ENCODE data around the gene ZNF281.

ZNF281 gene

DNA sequence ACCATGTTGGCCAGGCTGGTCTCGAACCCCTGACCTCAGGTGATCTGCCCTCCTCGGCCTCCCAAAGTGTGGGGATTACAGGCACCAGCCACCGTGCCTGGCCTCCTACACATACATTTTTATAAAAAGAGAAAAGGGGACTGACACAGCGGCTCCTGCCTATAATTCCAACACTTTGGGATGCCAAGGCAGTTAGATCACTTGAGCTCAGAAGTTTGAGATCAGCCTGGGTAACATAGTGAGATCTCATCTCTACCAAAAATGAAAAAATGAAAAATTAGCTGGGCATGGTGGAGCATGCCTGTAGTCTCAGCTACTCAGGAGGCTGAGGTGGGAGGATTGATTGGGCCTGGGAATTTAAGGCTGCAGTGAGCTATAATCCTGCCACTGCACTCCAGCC lies 23.4 kb downstream of the ZNF281 start:
- no peak for DNase-seq (ENCODE audit: low spot score)

DNA sequence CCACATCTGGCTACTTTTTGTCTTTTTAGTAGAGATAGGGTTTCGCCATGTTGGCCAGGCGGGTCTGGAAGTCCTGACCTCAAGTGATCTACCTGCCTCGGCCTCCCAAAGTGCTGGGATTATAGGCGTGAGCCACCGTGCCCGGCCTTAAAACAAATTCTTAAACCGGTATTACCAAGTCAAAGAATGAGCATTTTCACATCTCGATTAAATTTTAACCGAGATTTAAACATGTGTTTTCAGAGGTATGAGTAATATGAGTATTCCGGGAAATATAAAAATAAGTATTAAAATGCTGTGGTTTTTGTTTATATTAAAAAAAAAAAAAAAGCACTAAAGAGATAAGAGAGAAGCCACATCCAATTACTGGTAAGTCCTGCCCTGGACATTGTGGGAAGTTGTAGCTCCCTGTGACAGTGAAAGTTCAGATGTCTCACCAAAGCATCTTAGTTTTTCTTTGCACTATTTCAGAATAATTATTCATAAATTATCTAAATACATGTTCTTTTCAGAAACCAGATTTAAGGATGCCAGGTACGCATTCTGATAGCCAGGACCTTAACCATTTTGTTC lies 24.9 kb downstream of the ZNF281 start:
- DNase-seq (ENCODE audit: low spot score), result no peak

DNA sequence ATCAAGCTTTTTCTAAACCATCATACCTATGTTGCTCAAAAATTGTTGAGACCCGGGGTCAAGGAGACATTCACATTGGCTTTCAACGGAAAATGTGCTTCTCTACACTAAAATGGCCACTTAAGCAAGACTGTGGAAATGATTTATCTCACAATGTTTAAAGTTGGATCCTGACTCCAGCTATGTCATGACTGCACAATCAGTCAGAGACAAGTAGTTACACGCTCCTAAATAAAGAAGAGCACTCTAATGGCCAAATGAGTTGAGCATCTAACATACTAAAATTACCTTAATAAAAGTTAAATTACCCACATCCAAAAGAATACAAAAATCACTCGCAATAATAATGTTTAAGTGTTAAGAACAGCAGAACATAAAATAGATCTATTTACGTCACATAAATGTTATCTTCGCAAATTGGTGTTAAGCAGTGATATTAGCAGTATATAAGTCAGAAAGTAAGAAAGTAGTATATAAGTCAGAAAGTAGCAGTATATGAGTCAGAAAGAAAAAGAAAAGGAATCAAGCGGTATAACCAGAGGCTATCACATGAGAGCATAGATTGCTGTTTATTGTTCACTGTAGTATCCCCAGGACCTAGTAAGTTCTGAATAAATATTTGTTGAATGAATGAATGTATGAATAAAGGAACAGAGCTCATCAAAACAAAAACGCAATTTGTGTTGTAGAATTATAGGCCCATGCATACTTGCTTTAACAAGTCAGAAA lies 28.4 kb downstream of the ZNF281 start:
- DNase-seq (ENCODE audit: low spot score), result no peak

DNA sequence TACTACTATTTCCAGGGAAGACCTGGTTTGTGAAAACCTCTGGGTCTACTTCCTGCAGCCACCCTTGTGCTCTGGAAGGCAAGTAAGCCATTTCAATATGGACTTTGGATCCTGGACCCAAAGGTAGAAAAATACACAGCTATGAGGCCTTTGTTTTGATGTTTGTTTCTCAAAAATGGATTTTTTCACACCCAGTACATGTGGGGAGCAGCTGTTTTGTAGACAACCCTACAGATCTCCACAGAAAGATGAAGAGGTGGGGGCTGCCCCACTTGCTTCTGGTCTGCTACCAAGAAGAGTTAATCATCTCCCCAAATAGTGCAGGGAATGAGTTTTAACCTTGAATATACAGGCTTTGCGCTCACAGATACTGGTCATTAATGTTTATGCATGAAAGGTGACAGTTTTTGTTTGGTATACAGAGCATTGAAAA lies 29.2 kb downstream of the ZNF281 start:
- no peak for DNase-seq (ENCODE audit: low spot score)

DNA sequence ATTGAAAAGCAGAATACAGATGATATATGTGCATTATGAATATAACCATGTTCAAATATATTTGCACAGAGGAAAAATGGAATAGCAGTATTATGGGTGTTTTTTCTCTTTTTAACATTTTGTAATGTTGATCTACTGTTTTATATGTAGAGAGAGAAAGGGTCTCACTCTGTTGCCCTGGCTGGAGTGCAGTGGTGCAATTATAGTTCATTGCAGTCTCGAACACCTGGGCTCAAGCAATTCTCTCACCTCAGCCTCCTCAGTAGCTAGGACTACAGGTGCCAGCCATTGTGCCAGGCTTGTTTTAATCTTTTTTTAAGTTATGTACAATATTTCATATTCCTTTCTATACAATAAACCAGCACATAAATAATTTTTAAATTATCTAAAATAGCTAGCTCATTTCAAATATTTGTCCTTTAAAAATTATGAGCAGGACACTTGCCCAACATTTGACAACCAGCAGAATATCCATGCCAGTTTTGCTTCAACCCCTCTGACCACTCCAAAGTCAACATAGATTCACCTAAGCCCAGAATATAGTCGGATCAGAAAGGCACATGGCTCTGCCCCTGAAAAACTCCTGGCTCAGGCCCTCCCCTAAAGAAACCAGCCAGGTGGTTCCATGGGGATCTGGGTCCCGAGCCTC lies 29.8 kb downstream of the ZNF281 start:
- DNase-seq (ENCODE audit: low spot score), result no peak

DNA sequence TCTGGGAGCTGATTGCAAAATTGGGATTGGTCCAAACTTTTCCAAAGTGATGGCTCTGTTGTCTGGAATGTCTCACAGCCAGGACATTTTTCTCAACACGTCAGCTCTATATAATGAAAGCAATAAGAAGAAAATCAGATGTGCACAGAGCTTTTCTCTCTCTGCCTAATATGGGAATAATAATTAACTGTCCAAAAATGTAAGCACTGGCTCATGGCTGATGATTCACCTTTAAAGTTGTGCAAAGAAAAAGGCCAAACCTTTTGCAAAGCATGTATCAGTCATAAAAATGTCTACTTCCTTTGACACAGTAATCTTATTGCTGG lies 30.4 kb downstream of the ZNF281 start:
- no peak for DNase-seq (ENCODE audit: low spot score)

DNA sequence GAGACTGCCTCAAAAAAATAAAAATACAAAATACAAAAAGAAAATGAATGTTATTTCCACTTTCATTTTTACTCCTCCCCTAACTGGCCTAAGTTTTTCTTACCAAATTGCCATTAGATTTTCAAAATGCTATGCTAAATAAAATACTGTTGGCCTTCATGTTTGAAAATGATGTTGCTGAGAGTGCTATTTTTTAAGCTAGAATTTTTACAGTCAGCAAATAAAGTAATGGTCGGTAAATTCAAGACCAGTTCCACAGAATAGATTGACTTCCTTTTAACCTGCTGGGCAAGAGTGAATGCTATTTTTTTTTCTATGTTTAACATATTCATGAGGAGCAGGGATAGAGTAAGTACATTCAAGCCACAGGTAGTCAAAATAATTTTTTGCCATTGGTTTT lies 31.7 kb downstream of the ZNF281 start:
- no peak for DNase-seq (ENCODE audit: low spot score)

DNA sequence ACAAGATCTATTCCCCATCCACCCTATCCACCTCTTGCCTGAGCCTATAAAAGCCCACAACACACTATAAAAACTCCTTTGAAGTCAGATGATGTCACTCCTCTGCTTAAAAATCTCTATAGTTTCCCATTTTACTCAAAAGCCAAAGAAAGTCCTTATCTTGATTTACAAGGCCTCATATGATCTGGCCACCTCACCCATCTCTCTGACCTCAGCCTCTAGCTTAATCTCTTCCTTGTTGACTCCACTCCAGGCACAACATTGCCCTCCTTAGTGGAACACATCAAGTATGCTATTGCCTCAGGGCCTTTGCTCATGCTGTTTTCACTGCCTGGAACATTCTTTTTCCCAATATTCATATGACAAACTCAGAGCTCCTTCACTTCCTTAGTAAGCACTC lies 33.3 kb downstream of the ZNF281 start:
- DNase-seq (ENCODE audit: low spot score), result no peak

DNA sequence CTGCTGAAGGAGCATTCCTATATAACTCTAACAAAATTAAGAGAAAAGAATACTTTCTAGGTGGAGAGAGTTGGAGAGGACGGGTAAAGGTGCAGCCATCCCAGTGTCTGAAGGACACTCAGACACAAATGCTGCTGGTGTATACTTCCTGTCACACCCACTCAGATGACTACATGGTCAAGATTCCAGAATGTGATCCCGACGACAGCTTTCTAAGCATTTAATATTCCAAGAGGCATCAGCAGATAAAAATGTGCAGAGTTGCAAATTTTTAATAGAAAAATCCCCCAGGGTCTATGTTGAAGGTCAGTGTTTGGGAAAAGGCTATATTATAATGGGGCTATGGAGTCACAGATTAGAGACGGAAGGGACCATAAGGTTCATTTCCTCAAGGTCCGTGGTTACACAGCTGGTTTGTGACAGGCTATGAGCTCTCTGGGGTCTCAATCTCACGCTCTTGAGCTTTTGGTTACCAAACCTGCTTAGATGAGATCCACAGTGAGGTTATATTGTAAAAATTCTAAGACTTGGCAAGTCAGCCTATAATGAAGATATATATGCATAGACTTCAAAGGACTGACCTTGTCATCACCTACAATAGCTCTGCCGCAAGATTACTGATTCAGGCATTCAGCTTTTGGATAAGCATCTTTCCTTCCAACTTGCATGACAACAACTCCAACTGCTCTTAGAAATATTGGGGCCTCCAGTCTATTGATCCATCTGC lies 35.1 kb downstream of the ZNF281 start:
- no peak for DNase-seq (ENCODE audit: low spot score)

DNA sequence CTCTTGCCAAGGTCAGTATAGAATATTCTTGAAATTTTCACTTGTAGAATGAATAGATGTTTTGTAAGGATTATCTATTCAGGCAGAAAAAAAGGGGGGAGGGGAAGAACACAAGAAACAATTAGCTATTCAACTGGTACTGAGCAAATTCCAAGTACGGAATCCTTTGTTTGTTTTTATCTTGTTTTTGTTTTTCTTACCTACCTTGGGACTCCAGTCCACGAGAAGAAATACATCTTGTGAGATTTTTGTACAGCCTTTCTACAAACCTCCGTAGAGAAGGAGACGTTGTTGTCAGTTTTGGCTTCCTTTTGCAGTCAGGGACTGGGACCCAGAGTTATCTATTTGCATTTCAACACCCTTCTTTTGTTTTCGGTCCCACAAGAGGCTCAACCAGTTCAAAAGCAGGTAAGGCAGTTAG lies 36.0 kb downstream of the ZNF281 start:
- no peak for DNase-seq (ENCODE audit: low spot score)

DNA sequence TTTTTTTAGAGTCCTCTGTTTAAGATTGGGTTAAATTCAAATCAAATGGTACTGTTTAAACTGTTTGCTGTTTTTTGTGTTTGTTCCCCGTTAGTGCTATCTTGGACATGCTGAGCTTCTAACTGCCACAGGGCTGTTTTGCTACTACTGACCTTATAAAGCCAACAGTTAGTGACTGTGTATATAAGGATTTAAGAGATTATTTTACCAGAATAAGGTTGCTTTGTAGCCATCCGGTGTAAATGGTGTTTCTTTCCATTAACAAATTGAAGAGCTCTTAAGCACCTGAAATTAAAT lies 37.0 kb downstream of the ZNF281 start:
- no peak for DNase-seq (ENCODE audit: low spot score)

DNA sequence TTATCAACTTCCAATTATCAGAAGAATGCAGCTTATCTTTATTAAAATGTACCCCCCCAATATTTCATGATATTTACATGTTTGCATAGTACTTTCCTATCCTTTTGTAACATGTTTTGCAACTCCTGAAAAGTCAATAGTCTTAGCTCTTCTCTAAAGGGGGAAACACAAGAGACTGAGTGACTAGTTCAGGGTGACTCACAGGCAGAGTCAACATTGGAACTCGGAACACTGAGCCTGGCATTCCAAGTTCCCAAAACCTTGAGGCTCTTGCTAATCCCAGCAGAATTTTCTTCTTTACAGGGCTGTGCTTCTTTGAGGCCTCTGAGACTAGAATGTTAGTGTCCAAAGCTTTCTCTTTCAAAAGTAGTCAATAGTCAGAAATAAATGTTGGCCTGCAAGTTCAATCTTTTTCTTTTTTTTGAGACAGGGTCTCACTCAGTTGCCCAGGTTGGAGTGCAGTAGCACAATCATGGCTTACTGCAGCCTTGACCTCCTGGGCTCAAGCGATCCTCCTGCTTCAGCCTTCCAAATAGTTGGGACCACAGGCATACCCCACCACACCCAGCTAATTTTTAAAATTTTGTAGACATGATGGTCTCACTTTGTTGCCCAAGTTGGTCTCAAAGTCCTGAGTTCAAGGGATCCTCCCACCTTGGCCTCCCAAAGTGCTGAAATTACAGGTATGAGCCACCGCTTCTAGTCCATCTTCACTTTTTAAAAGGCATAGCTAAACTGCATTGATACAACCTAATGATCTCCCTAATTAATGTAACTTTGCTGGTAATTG lies 37.5 kb downstream of the ZNF281 start:
- no peak for DNase-seq (ENCODE audit: low spot score)

DNA sequence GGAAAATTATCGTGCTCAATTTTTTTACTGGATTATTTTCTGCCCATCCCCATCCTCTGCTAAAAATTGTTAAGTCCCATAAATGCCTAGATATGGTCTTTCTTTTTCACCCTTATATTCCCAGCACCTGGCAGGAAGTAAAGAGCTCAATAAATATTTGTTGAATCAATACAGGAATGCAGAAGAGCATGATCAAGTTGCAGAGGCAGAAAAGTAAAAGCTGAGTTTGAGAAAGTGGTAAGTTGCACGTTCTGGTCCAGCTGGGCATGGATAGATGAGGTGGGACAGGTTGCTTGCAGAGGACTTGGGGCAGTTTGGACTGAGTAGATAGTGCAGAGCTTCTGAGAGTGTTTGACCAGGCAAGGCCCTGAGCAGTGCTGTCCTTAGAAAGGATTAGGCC lies 40.1 kb downstream of the ZNF281 start:
- no peak for DNase-seq (ENCODE audit: low spot score)

DNA sequence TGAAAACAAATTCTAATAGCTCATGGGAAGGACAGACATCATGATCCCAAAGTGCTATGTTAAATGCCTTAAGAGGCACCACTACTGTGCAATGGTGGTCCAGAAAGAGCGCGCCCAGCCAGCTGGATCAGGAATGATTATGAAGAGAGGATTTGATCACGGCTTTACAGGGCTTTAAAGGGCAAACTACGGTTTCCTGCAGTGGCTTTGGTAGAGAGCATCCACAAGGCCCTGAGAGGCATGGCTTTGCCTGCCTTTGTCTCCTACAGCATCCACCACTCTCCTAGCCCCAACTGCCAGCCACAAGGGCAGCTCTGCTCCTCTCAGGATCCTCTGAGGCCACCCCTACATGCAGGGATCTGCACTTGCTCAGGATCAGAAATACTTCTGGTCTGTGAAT lies 40.7 kb downstream of the ZNF281 start:
- no peak for DNase-seq (ENCODE audit: low spot score)

DNA sequence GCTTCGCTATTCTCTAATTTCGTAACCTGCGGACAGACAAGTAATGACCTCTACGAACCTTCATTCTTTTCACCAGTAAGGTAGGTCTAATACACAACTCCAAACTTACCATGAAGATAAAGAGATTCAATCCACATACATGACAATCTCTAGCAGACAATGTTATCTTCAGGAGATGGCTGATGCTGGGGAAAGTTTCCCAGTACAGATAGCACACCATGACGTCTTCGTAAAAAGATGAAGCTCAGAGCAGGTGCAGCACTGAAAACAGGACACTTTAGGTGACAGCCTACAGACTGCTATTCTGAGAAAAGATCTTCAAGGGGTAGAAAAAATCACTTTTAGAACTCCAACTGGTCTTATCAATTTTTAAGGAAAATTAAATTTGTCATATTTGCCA lies 41.3 kb downstream of the ZNF281 start:
- DNase-seq (ENCODE audit: low spot score), result no peak

DNA sequence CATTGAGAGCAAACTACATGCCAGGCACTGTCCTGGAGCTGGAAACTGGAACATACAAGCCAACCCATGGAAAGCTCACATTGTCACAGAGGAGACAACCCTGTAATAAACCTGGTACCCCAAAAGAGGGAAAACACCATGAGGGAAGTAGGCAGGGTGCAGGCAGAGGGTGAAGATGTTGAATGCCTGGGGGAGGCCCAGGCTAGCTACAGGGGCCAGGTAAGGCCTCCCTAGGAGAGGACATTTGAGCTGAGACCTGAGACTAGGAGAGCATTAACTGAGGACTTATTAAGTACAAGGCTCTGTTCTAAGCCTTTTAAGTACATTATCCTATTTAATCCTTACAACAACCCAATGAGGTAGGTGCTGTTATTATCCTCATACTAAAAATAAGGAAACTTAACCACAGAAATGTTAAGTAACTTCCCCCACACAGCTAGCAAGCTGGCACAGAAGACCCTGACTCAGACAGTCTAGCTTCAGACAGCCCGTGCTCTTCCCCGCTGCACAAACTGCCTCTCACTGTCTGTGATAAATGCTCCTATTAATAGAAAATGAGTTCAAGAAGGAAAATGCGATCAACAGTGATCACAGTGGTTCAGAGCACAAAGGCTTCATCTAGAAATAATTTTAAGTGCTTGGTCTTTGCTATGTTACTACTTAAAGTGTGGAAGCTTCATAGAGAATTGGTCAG lies 41.8 kb downstream of the ZNF281 start:
- DNase-seq (ENCODE audit: low spot score), result no peak

DNA sequence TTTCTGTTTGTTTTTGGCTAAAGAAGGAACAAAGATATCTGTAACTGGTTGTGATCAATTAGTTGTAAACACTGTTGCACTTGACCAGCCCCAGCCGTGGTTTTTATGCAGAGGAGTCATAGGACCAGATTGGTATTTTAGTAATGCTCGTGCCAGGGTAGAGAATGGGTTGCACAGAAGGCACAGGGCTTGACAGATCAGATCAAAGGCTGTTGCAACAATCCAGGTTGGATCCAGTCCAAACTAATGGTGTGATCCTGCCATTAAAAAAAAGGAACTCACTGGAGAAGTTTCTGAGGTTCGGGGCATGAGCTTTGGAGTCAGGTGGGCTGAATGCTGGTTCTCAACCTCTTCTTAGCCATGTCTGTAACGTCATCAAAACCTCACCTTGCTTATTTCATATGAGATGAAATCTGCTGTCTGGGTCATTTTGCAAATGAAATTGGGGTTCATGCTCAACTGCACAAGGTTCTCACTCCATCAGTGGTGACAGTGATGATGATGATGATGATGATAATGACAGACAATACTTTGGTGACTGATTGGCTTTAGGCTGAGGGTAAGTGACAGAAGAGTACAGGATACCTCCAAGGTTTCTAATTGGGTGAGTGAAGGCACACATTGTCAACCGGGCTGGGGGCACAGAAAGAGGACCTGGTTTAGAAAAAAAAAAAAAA lies 43.1 kb downstream of the ZNF281 start:
- DNase-seq (ENCODE audit: low spot score), result no peak

DNA sequence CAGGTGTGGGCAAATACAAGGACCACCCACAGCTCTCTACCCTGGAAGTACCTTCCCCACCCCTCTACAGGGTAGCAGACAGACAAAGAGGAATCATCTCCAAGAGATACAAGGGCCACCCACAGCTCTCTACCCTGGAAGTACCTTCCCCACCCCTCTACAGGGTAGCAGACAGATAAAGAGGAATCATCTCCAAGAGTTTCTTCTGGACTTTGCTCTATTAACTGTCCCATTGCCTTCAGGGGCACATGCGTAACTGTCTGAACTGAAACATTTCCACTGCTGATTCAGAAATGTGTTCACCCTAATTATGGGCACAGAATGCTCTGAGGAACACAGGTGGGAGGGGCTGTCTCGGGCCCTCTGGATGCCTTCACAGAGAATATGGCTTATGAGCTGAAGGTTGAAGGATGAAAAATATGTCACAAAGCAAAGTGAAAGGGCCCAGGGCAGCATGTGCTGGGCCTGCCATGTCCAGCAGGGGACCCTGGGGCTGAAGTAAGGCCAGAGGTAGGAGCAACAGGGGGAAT lies 43.9 kb downstream of the ZNF281 start:
- DNase-seq (ENCODE audit: low spot score), result no peak

DNA sequence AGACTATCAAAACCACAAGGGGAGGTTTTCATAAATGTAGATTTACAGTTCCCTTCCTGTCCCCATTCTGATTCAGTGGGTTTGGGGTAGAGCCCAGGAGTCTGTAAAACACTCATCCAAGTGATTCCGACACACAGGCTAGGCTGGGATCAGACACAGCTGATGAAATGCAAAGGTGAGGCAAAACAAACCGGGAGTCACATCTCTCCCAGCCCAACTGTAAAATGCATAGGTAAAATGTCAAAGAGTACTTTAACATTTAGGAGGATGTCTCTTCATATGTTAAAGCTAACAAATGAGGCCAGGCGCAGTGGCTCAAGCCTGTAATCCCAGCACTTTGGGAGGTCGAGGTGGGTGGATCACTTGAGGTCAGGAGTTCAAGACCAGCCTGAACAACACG lies 45.0 kb downstream of the ZNF281 start:
- no peak for DNase-seq (ENCODE audit: low spot score)

DNA sequence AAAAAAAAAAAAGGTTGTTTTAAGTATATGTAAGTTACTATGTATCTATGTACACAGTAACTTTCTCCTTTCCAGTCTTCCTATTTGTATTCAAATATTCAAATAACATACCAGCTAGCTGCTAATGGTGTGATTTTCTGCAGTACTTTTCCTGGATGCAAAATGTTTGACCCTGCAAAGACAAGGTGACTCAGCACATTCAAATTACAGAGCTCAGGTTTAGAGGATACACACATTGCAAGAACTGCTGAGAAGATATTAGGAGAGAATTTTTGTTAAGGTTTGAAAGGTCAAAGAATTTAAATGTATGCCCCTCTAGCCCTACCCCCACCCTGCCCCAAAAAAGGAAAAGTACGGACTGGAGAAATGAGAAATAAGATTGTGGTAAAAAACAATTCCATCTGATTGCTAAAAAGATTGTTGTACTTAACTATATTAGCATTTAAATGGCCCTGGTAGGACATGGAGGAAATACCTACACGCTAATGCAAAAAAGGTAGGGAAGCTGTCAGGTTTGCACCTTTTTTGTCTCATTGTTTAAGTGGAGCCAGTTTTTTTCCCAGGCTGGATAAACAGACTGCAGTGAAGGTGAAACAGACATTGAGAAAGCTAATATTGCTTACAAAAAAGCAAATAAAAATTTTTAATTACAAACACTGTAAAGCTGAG lies 45.6 kb downstream of the ZNF281 start:
- DNase-seq (ENCODE audit: low spot score), result no peak

Data from CD4-positive, alpha-beta T cell treated with Interleukin-15 for 4 hours (primary cell).